ENCODE results near the gene GSG1L.

GRCh38 chr16:27822996-27823395, 240.5 kb downstream of the GSG1L start:
- no peak for TF ChIP-seq CTCF (optimal IDR thresholded peaks at IDR 0.05 in 1 of 3, IDR thresholded peaks at IDR 0.05 in 1 of 3, conservative IDR thresholded peaks at IDR 0.05 in 1 of 3; ENCODE audit: extremely low read depth in 1 of 3, insufficient read depth in 2 of 3, low read length in 3 of 3)
- TF ChIP-seq EZH2 (IDR thresholded peaks at IDR 0.05; ENCODE audit: low read length): no peak

Measured in keratinocyte (primary cell).